Liver (tissue), 9 donors: ENCODE measurements around the gene RPS26. TPM values are rescaled to one million over a fixed set of nuclear protein-coding genes. Genes with fewer than 3 reads are reported as not detected.
"Not testable (repeated sequence)": the region's sequence is repeated elsewhere in the genome, so short reads cannot be mapped to it uniquely, and the experiment has no call there.

Experiments
- DNase-seq: peaks from one replicate; pipeline ENCODE4 v3.0.0-alpha.2; 2017; ENCODE audit warnings: low spot score
- H3K27ac ChIP-seq, 2 donors: one replicate each; pipeline ENCODE4 v1.7.0; 2013; ENCODE audit warnings: inconsistent platforms in 2 of 2, low read length in 2 of 2, control low read depth in 1 of 2, low read depth in 1 of 2, mild to moderate bottlenecking in 1 of 2
- H3K27me3 ChIP-seq, 4 donors: one replicate each; pipeline versions ENCODE4 v1.6.1 to v1.7.0; 2013; ENCODE audit warnings: low read length in 3 of 4, inconsistent platforms in 1 of 4, mild to moderate bottlenecking in 1 of 4, moderate library complexity in 1 of 4; ENCODE audit not compliant: control insufficient read depth in 4 of 4, insufficient read depth in 4 of 4
- H3K36me3 ChIP-seq, 4 donors: one replicate each; pipeline versions ENCODE4 v1.6.1 to v1.7.0; 2013; ENCODE audit warnings: low read length in 3 of 4, mild to moderate bottlenecking in 3 of 4, low read depth in 1 of 4, moderate library complexity in 1 of 4; ENCODE audit not compliant: control insufficient read depth in 4 of 4, insufficient read depth in 3 of 4
- H3K4me1 ChIP-seq, 4 donors: one replicate each; pipeline versions ENCODE4 v1.6.1 to v1.7.0; 2013; ENCODE audit warnings: low read length in 3 of 4, mild to moderate bottlenecking in 3 of 4, moderate library complexity in 1 of 4; ENCODE audit not compliant: control insufficient read depth in 4 of 4, insufficient read depth in 4 of 4
- H3K4me3 ChIP-seq, 3 donors: one replicate each; pipeline versions ENCODE4 v1.6.1 to v1.7.0; 2013; ENCODE audit warnings: low read length in 3 of 3, control low read depth in 1 of 3, low read depth in 1 of 3, mild to moderate bottlenecking in 1 of 3
- H3K9ac ChIP-seq, 2 donors: one replicate each; pipeline ENCODE4 v1.7.0; 2013; ENCODE audit warnings: low read length in 2 of 2, mild to moderate bottlenecking in 2 of 2, moderate library complexity in 2 of 2, control low read depth in 1 of 2, low read depth in 1 of 2
- H3K9me3 ChIP-seq, 4 donors: one replicate each; pipeline versions ENCODE4 v1.6.1 to v1.7.0; 2013; ENCODE audit warnings: low read length in 3 of 4; ENCODE audit not compliant: control insufficient read depth in 4 of 4
- ATF3 ChIP-seq: IDR thresholded peaks from 2 replicates; pipeline ENCODE4 v1.6.1; 2016; ENCODE audit warnings: antibody characterized with exemption
- EGR1 ChIP-seq, 2 donors: IDR thresholded peaks; 2 replicates each; pipeline ENCODE4 v1.6.1; 2016 to 2018; ENCODE audit warnings: antibody characterized with exemption in 2 of 2, low read depth in 2 of 2
- FOXA1 ChIP-seq: IDR thresholded peaks from 2 replicates; pipeline ENCODE4 v1.6.1; 2016; ENCODE audit warnings: antibody characterized with exemption
- HNF4A ChIP-seq, 2 donors: conservative IDR thresholded peaks; 2 replicates each; pipeline ENCODE4 v1.6.1; 2016; ENCODE audit warnings: antibody characterized with exemption in 2 of 2, mild to moderate bottlenecking in 2 of 2
- HNF4G ChIP-seq: IDR thresholded peaks from 2 replicates; pipeline ENCODE4 v1.6.1; 2016; ENCODE audit warnings: antibody characterized with exemption
- JUND ChIP-seq, 2 donors: IDR thresholded peaks; 2 replicates each; pipeline ENCODE4 v1.6.1; 2016; ENCODE audit warnings: antibody characterized with exemption in 2 of 2
- NR2F2 ChIP-seq: IDR thresholded peaks from 2 replicates; pipeline ENCODE4 v1.6.1; 2016; ENCODE audit warnings: antibody characterized with exemption
- REST ChIP-seq: IDR thresholded peaks from 2 replicates; pipeline ENCODE4 v1.6.1; 2016; ENCODE audit warnings: antibody characterized with exemption, mild to moderate bottlenecking
- RXRA ChIP-seq, 2 donors: IDR thresholded peaks; 2 replicates each; pipeline ENCODE4 v1.6.1; 2017 to 2018; ENCODE audit warnings: antibody characterized with exemption in 2 of 2, mild to moderate bottlenecking in 1 of 2
- SP1 ChIP-seq: IDR thresholded peaks from 2 replicates; pipeline ENCODE4 v1.6.1; 2018; ENCODE audit warnings: antibody characterized with exemption, mild to moderate bottlenecking
- TAF1 ChIP-seq: conservative IDR thresholded peaks from 2 replicates; pipeline ENCODE4 v1.6.1; 2016; ENCODE audit warnings: antibody characterized with exemption, mild to moderate bottlenecking
- YY1 ChIP-seq: IDR thresholded peaks from 2 replicates; pipeline ENCODE4 v1.6.1; 2016; ENCODE audit warnings: antibody characterized with exemption, mild to moderate bottlenecking
- ZBTB33 ChIP-seq: IDR thresholded peaks from 2 replicates; pipeline ENCODE4 v1.6.1; 2016; ENCODE audit warnings: antibody characterized with exemption
- WGBS: extraction: QIAGEN DNeasy Blood & Tissue Kit; methylation state at CpG from one replicate; pipeline ENCODE4 v1.1.7; 2013; 5-methylcytosine and 5-hydroxymethylcytosine counted together
- polyA plus RNA-seq, 2 donors: library from polyadenylated mRNA; stranded (reverse) in 1 of 2; unstranded in 1 of 2; fragments of 200-250 nt in 1 of 2; fragments of >200 nt in 1 of 2; fragmentation: Nextera tagmentation in 1 of 2; extraction: Ambion mirVana in 1 of 2; gene quantifications; one replicate each; pipeline versions ENCODE4 v1.2.1 to v1.2.3, GENCODE V29; 2013 to 2015
- total RNA-seq, 2 donors: library from RNA; depleted of rRNA; stranded (reverse); fragments of >200 nt; gene quantifications; one replicate each; pipeline ENCODE4 v1.2.3, GENCODE V29; 2014
- TF ChIP-seq, protein P1 (sequence below): IDR thresholded peaks from 2 replicates; pipeline ENCODE4 v1.6.1; 2016; ENCODE audit warnings: antibody characterized with exemption
- TF ChIP-seq, protein P2 (sequence below): fragments of 150-350 bp; IDR thresholded peaks from 2 replicates; pipeline ENCODE4 v1.5.1; 2017; ENCODE audit warnings: improper control_type of control experiment, low read depth, low read length; ENCODE audit not compliant: missing input control
- donor health status: healthy.
- donor health status: healthy.
- donor health status: healthy.
- donor health status: healthy.
- donor health status: healthy.

RPS26 gene
- total and polyA plus RNA-seq, 4 donors: 62.2 to 402 (median 219) TPM

GRCh38 chr12:56046027-56046780, 4.5 kb downstream of the RPS26 start:
- no peak for DNase-seq
- Histone ChIP-seq H3K9me3 (no peaks in the 10 kb centered on the region), H3K4me1 (peaks cover 0 to 18% (median 10%) of the 10 kb centered on the region in 4 donors), H3K4me3 (no peak overlapping the region), H3K9ac (no peak overlapping the region), H3K36me3 (peaks cover 4 to 24% (median 16%) of the 10 kb centered on the region in 4 donors), H3K27me3 (no peaks in the 10 kb centered on the region), H3K27ac (no peak overlapping the region)
- no peak for TF ChIP-seq ATF3
- TF ChIP-seq ZBTB33: no peak
- 85% methylated on average over 9 of the region's 9 CpGs for WGBS

DNA sequence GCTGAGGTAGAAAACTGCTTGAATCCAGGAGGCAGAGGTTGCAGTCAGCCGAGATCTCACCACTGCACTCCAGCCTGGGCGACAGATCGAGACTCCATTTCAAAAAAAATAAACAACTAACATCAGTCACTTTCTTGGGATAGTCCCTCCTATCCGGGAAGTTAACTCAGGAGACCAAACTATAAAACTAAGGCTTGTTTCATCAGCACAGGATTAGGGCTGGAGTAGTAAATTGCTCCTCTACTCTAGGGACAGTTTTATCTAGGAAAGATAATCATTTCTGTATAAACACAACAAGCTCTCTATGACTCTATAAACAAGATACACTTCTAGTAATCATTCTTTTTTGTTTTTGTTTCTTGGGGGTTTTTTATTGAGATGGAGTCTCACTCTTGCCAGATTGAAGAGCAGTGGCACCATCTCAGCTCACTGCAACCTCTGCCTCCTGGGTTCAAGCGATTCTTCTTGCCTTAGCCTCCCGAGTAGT, 11.7 kb downstream of the RPS26 start:
- Histone ChIP-seq H3K27me3 (no peaks in the 10 kb centered on the region), H3K36me3 (no peaks in the 10 kb centered on the region), H3K4me1 (no peaks in the 10 kb centered on the region), H3K27ac (no peak overlapping the region), H3K9me3 (no peaks in the 10 kb centered on the region), H3K4me3 (no peak overlapping the region), H3K9ac (no peak overlapping the region)
- WGBS: 93% methylated on average over 6 of the region's 6 CpGs
- DNase-seq: no peak
- TF ChIP-seq RXRA (IDR thresholded peaks at IDR 0.05): no peak
- TF ChIP-seq TAF1: no peak
- no peak for TF ChIP-seq YY1
- TF ChIP-seq REST: no peak
- TF ChIP-seq HNF4A (conservative IDR thresholded peaks at IDR 0.05): no peak
- TF ChIP-seq, protein P1, sequence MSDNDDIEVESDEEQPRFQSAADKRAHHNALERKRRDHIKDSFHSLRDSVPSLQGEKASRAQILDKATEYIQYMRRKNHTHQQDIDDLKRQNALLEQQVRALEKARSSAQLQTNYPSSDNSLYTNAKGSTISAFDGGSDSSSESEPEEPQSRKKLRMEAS: no peak
- TF ChIP-seq EGR1 (IDR thresholded peaks at IDR 0.05; ENCODE audit: low read depth in 2 of 2): no peak
- TF ChIP-seq ZBTB33: no peak
- TF ChIP-seq FOXA1: no peak
- TF ChIP-seq NR2F2: no peak
- TF ChIP-seq ATF3: no peak
- no peak for TF ChIP-seq JUND (IDR thresholded peaks at IDR 0.05)
- TF ChIP-seq SP1: no peak
- TF ChIP-seq, protein P2, sequence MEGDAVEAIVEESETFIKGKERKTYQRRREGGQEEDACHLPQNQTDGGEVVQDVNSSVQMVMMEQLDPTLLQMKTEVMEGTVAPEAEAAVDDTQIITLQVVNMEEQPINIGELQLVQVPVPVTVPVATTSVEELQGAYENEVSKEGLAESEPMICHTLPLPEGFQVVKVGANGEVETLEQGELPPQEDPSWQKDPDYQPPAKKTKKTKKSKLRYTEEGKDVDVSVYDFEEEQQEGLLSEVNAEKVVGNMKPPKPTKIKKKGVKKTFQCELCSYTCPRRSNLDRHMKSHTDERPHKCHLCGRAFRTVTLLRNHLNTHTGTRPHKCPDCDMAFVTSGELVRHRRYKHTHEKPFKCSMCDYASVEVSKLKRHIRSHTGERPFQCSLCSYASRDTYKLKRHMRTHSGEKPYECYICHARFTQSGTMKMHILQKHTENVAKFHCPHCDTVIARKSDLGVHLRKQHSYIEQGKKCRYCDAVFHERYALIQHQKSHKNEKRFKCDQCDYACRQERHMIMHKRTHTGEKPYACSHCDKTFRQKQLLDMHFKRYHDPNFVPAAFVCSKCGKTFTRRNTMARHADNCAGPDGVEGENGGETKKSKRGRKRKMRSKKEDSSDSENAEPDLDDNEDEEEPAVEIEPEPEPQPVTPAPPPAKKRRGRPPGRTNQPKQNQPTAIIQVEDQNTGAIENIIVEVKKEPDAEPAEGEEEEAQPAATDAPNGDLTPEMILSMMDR: no peak
- TF ChIP-seq HNF4G: no peak

DNA sequence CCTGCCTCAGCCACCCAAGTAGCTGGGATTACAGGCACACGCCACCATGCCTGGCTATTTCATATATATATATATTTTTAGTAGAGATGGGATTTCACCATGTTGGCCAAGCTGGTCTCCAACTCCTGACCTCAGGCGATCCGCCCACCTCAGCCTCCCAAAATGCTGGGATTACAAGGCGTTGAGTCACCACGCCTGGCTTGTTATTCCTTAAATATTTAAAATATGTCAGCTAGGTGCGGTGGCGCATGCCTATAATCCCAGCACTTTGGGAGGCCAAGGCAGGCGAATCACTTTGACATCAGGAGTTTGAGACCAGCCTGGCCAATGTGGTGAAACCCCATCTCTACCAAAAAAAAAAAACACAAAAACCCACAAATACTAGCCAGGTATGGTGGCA, 18.2 kb downstream of the RPS26 start:
- not testable (repeated sequence) for DNase-seq, H3K9me3 ChIP-seq, H3K4me3 ChIP-seq, H3K27ac ChIP-seq, H3K27me3 ChIP-seq, H3K4me1 ChIP-seq, H3K9ac ChIP-seq, H3K36me3 ChIP-seq
- WGBS: 97% methylated on average over 8 of the region's 8 CpGs
